GM21529 (cell line): Measurements from ENCODE around the gene HDAC10.

Experiments
- ATAC-seq: cut with Tn5 transposase; IDR thresholded peaks from one replicate; pipeline ENCODE4 v1.9.1; 2021; ENCODE audit not compliant: unreplicated experiment

Gene HDAC10

DNA sequence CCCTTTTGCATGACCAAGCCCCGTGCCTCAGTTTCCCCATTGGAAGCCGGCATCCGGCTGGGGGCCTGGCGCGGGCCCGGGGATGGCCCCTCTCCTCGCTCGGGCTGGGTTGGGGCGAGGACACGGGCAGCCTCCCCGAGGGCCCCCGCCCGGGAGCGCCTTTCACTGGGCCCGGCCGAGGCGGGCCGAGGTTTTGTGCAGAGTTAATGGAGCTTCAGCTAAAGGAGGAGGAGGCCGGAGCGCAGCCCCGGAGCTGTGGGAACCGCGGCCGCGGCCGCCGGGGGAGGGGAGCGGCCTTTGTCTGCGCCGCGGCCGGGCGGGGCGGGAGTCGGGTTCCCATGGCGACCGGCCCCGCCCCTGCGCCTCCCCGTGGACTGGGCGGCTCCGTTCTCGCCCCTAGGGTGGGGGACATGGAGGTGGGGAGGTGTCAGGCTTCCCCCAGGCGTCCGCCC, 20.5 kb upstream of the HDAC10 start:
- no peak for ATAC-seq

DNA sequence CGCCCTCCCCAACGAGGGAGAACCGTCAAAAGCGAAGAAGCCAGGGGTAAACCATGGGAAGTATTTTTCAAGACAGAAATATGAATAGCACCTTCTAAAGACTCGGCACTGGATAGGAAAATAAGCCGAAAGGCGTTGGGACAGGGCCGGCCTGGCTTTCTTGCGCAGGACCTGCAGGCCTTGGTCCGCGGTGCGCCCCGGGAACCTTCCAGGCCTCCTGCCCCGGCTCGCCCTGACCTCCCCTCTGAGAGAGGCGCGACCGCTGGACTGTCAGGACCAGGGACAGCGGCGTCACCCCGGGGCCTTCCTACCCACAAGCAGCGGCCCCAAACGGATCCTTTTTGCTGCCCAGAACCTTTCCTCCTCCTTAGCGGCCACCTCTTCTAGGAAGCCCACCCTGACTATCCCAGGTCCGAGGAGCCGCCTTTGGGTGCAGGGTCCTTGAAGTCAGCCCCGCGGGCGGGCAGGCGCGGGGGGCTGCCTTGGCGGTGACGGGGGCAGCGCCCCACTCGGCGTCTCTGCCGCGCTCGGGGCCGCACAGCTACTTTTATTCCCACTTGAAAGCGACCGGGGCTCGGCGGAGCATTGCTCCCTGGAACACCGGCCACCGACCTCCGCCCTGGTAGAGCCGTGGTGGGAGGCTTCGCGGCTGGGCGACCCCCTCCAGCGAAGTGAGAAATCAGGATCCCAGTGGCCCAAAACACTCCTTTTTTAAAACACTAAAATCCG, 19.8 kb upstream of the HDAC10 start:
- no peak for ATAC-seq

DNA sequence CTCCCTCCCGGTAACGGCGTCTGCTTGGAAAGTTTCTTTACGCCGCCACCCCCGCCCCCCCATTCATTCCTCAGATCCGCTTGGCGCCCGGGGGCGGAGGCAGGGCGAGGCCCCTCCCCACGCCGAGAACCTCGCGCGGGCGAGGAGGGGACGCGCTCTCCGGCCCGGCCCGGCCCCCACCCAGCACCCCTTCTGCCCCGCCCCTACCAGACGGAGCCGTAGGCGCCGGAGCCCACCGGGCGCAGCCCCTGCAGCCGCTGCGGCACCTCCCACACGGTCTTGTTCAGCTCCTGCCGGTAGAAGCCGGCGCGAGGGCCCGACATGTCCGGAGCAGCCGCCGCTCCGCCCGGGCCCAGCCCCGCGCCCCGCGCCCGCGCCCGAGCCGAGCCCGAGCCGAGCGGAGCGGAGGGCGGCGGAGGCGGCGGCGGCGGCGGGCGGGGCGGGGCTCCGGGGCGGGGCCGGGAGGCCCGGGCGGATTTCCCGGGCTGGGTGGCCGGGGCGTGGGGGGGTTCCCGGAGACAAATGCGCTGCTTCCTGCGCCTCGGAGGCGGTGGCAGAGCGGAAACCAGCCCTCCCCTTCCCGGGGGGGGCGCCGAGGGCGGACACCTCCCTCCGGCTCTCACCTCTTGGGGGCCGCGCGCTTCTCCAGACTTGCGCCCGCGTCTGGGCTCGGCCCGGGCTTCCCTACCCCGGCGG, 19.1 kb upstream of the HDAC10 start, which contains the start of gene MAPK11:
TSS of gene MAPK11 (minus strand) at position 411 of the 696 bp plus-strand sequence. CDS start at position 323, 88 bp downstream.
- ATAC-seq, result no peak

DNA sequence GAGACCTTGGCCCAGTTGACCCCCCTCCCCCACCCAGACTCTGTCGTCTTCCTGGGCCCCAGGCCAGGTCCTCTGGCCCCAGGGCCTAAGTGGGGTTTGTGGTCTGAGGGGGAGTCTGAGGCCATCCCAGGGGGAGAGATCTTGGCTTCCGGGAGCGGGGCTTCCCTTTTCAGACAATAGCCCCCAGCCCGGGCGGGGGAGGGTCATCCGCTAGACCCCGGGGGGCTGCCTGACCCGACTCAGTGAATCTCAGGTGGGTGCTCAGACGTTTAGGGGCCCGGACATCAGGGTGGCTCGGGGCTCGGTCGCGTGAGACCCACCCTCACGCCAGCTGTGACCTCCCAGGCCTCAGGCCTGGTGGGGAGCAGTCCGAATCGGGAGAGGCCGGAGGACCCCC, 18.5 kb upstream of the HDAC10 start:
- no peak for ATAC-seq

DNA sequence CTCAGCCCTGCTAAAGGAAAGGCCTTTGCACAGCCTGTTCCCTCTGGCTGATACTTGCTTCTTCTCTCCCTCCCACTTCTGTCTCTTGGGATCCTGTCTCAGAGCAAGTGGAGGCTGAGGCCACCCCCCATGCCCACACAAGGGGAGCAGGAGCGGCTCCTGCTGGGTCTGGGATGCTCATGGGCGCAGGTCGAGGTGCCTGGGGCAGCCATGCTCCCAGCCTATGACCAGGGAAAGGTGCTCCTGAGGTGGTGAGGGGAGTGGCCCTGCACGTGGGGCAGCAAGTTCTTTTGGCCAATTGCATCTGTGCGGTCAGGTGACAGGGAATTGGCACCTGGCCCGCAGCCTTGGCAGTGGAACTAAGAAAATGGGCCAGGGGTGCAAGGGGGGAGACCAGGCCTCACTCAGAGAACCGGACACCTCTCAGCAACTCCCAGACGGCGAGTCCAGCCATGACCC, 17.6 kb upstream of the HDAC10 start:
- ATAC-seq, result no peak

DNA sequence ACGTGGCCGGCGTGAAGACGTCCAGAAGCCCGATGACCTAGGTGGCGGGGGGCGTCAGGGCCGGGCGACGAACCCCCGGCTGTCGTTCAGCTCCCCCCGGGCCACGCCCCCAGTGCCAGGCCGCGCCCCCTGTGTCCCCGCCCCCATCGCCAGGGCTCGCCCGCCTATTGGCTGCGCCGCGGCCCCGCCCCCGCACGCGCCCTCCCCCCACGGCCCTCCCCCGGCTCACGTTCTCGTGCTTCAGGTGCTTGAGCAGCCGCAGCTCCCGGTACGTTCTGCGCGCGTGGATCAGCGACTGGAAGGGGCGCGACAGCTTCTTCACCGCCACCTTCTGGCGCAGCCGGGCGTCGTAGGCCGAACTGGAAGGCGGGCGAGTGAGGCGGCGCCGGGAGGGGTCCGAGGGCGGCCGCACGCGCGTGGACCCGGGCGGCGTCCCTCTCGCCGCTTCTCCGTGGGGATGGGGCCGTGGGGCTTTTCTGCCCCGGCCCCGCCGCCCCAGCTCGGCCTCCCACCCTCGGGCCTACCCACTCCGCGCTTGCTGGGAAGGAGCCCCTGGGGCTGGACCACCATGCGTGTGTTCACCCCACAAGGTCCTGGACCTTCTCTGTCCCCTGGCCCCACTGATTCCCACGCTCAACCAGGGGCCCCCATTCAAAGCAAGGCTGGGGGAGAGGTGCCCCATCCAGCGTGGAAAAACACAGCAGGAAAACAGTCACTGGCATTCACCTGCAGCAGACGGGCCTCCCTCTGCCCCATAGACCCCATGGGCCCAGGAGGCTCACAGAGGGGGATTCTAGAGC, 16.7 kb upstream of the HDAC10 start:
- ATAC-seq, result no peak

DNA sequence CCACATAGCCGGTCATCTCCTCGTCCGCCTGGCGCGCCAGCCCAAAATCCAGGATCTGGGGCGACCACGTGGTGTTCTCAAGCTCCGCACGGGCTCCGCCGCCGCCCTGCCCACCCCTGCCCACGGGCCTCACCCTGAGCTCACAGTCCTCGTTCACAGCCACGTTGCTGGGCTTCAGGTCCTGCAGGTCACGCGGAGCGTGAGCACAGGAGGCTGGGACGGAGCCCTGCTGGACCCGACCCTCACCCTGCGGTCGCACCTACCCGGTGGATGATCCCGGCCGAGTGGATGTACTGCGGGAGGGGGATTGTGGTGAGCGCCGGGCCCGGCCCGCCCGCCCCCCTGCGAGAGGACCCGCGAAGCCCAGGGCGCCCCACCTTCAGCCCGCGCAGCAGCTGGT, 15.9 kb upstream of the HDAC10 start:
- no peak for ATAC-seq

DNA sequence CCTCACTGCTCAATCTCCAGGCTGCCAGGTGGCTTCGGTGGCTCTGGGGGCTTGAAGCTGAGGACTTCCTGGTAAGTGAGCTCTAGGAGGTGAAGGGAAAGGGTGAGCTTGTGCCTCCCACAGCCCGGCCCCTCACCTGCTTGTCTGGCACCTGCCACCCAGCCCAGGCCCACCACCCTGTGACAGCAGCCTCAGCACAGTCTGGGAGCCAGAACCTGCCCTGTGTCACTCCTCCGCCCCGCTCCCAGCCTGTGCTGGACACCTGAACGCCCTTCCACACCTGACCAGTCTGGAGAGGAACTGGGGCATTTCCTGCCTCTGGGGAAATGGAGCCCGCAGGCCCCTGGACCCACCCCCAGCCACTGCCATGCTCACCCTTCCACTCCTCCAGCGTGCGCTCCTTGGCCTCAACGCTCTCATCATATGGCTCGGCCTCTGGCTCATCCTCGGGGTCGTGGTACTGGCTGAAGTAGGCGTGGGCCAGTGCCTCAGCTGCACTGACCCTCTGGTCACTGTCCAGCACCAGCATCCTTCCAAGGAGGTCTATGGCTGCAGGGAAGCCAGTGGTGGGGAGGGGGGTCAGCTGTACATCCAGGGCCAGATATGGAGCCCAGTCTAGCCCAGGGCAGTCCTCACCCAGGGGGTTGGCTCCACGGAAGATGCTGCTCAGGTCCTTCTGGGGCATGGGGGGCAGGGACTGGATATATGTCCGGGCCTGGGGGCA, 14.0 kb upstream of the HDAC10 start:
- ATAC-seq, result no peak

GRCh38 chr22:50264104-50264745, 13.2 kb upstream of the HDAC10 start:
- ATAC-seq, result no peak

- ATAC-seq, result no peak
Observed at GRCh38 chr22:50262973-50263617, 12.0 kb upstream of the HDAC10 start.

- no peak for ATAC-seq
Observed at GRCh38 chr22:50262460-50262911, 11.4 kb upstream of the HDAC10 start.

DNA sequence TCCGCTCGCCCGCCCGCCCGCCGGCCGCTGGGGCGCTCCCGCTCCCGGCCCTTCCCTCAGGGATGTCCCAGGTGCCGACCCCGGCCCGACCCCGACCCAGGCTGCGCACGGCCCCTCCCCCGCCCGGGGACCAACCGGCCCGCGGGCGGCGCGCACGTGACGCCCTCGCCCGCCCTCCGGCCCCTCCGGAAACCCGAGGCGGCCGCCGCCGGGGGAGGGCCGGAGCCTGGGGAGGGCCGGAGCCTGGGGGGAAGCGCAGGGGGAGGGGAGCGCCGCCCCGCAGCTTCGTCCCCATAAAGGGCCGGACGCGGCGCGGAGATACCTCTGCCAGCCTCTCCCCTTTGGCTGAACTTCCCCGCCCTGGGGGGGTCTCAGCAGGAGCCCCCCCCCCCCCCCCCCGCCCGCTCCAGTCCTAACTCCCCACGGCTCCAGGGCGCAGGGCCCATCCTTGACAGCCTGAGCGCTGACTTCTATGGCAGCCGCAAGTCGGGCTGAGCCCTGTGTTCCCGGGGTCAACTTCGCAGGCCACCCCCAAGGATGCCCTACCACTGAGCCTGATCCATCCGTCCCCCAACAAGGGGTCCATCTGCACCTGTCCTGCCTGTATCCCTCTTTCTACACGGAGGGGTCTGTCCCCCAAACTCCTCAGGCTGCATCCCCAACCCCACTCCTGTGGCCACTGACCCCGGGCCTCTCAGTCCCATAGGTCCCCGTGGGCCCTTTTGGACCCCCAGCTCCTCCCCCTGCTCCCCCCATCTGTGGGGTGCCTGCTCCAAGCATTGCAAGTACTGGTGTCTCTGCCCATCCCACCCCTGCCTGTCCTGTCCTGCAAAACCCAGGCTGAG, 10.8 kb upstream of the HDAC10 start, which contains the start of gene MAPK12:
TSS of gene MAPK12 (minus strand) at position 69 of the 845 bp plus-strand sequence. CDS start 174 bp downstream, outside the sequence.
- ATAC-seq, result peak; percentile 42

GRCh38 chr22:50260801-50261614, 9.9 kb upstream of the HDAC10 start:
- ATAC-seq, result peak; percentile 32

DNA sequence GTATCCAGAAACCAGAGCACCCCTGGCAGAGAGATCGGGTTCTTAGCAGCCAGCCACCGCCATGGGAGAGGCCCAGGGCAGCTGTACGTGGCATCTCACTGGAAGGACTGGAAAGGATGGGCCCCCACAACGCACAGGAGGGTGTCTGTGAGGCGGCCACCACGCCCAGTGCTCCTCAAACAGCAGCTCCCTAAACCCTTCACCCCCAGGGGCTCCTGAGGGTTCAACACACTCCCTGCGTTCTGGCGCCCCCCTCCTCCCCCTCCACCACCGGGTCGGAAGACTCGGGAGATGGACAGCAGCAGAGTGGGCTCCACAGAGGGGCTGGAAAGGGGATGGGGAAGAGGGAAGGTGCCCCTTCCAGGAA, 9.4 kb upstream of the HDAC10 start:
- ATAC-seq, result no peak

DNA sequence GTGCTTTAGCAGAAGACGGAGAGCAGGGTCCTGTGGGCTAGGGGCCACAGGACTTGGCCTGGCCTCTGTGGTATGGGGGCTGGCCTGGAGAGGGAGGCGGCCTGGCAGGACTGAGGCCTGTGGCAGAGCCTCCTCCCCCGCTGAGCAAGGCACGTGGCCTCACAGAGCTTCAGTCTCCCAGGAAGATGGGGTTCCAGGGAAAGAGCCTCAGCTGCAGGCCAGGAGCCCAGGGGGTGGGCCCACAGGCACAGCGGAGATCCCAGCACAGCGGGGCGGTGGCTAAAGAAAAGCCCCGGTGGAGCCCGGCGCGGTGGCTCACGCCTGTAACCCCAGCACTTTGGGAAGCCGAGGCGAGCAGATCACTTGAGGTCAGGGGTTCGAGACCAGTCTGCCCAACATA, 8.2 kb upstream of the HDAC10 start:
- ATAC-seq, result no peak

- ATAC-seq, result no peak
Observed at GRCh38 chr22:50258361-50259292, 7.6 kb upstream of the HDAC10 start.
